GM19193 (cell line): ENCODE data around the gene TMEM135.

Experiments used
- POLR2A ChIP-seq: IDR thresholded peaks from 4 replicates; pipeline ENCODE4 v1.6.1; 2011; ENCODE audit not compliant: insufficient read depth, insufficient read length; ENCODE audit errors: extremely low read depth

TMEM135 gene

DNA sequence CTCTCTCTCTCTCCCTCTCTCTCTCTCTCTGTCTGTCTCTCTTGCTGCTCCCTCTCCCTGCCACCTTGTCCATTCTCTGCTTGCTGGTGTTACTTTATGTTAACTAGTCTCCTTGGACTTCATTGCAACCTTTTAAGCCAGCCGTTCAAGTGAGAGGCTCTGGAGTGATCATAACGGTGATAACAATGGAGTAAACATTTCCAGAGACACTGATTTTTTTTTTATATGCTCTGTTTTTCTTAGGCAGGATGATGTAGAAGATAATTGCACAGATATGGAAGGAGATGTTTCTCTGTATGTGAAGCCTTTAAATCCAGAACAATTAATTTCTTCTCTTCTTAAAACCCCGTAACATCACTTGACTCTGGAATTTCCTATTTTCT, 287.7 kb downstream of the TMEM135 start:
- no peak for TF ChIP-seq POLR2A

DNA sequence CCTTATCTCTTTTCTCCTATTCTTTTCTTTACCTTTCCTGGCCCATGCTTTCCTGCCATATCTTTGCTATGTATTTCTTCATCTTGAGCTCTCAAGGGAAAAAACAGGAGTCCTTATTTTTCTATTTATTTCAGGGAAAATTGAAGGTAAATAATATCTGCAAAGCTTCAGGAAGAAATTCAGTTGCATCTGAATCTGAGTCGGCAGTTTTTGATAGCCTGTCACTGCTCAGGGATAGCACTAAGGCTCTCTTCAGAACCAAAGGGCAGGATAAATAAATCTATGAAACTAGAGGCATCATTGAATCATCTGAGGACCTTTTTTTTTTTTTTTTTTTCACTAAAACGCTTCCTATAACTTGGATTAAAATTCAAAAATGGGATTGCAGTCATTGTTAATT, 288.9 kb downstream of the TMEM135 start:
- no peak for TF ChIP-seq POLR2A

DNA sequence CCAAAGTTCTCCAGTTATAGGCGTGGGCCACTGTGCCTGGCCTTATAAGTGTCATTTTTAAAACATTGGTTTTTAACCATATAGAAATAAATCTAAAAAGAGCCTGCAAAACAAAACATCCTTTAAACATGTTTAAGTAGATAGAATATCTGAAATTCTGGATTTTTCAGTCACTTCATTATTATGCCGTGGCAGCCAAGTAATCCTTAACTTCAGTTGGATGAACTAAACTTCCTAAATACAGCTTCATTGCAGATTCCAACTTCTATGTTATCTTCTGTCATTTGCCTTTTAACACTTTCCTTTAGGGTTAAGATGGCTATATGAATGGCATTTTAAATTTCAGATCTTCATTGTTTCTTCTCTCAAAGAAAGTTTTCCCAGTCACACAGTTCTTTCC, 291.4 kb downstream of the TMEM135 start:
- TF ChIP-seq POLR2A: no peak

GRCh38 chr11:87330187-87330601, 292.5 kb downstream of the TMEM135 start:
- no peak for TF ChIP-seq POLR2A

DNA sequence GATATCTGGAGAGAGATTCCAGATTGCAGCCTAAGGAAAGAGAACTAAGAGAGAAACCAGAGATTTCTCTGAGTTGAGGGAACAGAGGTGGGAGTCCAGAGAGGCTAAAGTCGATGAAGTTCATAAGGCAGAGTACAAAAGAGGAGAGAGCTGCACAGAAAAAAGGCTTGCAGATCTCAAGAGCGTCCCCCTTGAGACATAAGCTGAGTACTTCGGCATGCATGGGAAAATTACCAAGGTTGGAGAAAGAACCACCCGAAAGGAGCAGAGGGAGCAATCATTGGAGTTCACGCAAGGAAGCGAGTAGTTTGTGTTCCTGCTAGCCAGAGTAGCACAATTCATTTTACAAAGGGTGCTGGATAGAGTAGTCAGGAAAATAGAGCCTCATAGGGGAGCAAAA, 293.5 kb downstream of the TMEM135 start:
- TF ChIP-seq POLR2A: no peak

DNA sequence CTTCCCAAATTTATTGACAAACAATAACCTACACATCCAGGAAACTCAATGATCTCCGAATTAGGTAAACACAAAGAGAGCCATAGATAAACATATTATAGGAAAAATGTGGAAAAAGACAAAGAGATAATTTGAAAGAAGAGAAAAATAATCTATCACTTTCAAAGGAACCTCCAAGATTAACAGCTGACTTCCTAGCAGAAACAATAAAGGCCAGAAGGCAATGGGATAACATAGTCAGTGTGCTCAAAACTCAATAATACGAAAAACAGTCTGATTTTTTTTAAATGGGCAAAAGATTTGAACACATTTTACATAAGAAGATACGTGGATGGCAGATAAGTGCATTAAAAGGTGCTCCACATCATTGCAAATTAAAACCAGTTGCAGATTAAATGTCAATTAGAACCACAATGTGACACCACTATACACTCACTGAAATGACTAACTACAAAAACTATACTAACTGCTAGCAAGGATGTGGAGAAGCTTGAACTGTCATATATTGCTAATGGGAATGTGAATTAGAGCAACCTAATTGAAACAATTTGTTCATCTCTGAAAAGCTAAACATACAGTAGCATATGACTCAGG, 300.4 kb downstream of the TMEM135 start:
- TF ChIP-seq POLR2A: no peak

DNA sequence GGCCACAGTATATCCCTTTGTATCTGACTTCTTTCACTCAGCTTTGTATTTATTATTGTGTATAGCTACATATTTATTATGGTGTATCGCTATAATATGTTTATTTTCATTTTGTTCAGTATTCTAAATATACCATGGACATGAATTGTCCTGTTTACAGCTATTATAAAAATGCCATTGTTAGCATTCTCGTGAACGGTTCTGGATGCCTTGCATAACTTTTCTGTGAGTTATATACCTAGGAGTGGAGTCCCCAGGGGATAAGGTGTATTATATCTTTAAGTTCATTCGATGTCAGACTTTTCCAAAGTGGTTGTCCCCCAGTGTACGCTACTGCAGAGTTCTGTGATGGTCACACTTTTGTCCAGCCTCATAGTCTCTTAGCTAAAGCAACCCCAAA, 301.7 kb downstream of the TMEM135 start:
- TF ChIP-seq POLR2A: no peak

DNA sequence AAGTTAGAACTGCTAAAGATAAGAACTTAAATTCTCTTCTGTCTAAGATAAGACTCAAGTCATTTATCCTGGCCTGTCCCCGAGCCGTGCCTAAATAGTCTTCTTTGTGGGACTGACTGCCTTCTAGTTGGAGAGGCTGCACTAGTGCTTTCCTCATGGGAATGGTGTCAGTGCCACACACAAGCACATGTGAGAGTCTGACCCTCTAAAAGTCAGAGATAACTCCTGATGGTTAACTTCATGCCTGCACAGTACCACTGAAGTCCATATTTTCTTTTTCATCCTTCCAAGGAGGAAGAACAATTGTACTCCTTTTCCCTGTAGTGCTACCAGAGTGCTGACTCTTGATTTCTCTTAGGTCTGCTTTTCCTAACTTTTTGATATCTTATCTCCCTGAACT, 309.7 kb downstream of the TMEM135 start:
- no peak for TF ChIP-seq POLR2A

- TF ChIP-seq POLR2A: no peak
These were observed 310.1 kb downstream of the TMEM135 start for GRCh38 chr11:87347854-87348253.

GRCh38 chr11:87351676-87352075, 313.9 kb downstream of the TMEM135 start:
- TF ChIP-seq POLR2A: no peak

GRCh38 chr11:87352759-87353707, 315.3 kb downstream of the TMEM135 start:
- no peak for TF ChIP-seq POLR2A

GRCh38 chr11:87353771-87354345, 316.1 kb downstream of the TMEM135 start:
- TF ChIP-seq POLR2A: no peak

DNA sequence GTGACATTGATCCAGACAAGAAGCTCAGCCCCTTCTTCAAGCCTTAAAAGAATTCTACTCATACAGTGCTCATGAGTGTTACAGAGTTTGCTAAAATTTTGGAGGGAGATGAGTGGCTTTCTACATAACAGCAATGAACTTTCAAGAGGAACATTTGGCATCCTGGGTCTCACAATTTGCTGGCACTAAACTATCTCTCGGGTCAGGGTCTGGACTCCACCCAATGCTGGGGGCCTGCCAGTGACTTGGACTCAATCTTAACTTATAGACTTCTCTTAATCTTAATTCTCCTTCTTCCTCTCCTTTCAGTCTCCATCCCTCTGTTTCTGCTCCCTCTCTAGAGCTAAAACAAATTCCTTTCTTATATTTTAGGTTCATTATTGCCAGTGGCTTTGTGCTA, 317.9 kb downstream of the TMEM135 start:
- no peak for TF ChIP-seq POLR2A

DNA sequence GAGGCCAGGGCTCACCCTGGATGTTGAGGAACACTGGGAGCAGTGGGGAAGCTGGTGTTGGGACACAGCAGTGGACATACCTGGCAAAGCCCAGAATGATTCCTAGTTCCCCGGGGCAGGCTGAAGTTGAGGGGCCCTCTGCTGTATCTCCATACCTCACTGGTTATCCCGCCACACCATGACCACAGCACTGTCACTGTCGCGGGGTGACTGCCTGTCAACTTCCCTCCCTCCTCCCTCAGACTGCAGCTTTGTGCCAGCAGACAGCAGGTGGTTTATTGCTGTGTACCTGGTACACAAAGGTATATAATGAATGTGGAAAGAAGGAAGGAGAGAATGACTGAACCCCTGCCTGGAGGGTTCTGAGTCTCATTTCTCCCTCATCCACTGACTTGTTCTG, 318.7 kb downstream of the TMEM135 start:
- no peak for TF ChIP-seq POLR2A

DNA sequence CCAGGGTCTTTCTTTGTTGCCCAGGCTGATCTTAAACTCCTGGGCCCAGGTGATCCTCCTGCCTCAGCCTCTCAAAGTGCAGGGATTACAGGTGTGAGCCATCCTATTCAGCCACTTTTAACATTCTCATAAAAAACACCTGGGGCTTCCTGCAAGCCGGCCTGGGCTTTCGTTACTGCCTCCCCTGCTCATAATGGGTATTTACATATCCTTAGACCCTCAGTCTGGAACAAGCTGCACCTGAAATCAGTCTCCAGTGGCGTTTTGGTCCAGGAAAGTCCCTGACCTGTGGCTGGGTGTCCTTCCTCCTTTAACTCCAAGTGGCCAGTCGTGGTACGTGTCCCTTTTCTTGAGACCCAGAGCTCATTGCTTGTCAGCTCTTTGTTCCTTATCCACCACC, 320.7 kb downstream of the TMEM135 start:
- TF ChIP-seq POLR2A: no peak

DNA sequence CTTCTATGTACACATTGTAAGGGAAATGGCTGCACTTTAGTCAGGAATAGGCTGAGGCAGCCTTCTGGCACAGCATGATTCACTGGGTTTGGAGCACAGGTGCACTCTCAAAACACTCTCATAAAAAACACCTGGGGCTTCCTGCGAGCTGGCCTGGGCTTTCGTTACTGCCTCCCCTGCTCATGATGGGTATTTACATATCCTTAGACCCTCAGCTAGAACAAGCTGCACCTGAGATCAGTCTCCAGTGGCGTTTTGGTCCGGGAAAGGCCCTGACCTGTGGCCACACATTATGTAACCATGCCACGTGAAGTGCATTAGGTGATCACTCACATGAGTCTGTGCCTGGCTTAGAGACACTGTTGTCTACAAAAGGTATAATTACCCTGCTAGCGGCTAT, 321.7 kb downstream of the TMEM135 start:
- TF ChIP-seq POLR2A: no peak
